K562 treated with DMSO at 1 percent for 24 hours (cell line): ENCODE data around the gene MAP2K6. TPM values are rescaled to one million over a fixed set of nuclear protein-coding genes. Genes with fewer than 3 reads are reported as not detected.

Experiments used
- total RNA-seq: library from RNA; unstranded; fragments of 300-600 nt; gene quantifications from 2 replicates; pipeline ENCODE4 v1.2.3, GENCODE V29; 2022; ENCODE audit warnings: low read depth; ENCODE audit not compliant: insufficient read depth

The MAP2K6 gene
- not detected in 2 replicates for total RNA-seq

DNA sequence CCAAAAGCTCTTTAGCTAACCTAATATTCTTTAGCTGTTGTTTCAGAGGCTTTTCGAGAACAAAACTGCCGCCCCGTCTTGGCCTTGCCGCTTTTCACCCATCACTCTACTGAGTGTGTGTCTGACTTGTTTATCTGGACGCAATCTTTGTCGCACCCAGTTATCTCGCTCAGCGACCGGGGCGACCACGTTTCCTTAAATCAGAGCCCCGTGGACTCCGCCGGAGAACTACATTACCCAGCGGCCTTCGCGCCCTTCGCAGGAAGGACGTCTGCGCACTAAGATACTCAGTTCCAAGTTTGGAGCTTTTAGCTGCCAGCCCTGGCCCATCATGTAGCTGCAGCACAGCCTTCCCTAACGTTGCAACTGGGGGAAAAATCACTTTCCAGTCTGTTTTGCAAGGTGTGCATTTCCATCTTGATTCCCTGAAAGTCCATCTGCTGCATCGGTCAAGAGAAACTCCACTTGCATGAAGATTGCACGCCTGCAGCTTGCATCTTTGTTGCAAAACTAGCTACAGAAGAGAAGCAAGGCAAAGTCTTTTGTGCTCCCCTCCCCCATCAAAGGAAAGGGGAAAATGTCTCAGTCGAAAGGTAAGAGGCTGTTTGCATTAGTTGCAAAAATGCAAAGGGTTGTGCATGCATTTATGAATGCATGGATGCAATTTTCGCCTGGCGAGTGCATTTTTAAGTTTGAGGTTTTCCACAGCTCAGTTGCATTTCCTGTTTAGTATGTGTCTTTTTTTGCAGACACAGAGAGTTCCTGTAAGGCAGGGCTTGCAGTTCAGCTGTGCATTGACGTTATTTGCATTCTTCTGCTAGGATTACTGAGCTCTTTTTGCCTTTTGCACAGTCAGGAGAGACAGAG lies at the start of gene MAP2K6:
MAP2K6 (plus strand) TSS at position 290 of the 867 bp plus-strand sequence; CDS start at position 578, 288 bp downstream.

Other genes starting within 250 kb of the MAP2K6 start
- 0.08 TPM in 1 of 2 replicates, not detected in the other for gene ABCA10, start 185.9 kb upstream of the MAP2K6 start, total RNA-seq
- gene ABCA5, start 87.6 kb upstream of the MAP2K6 start, total RNA-seq, result 0.47 and 1.0 TPM in 2 replicates